Activated CD8-positive, alpha-beta T cell treated with anti-CD3 and anti-CD28 coated beads for 36 hours (primary cell): ENCODE data around the gene NDUFS7. TPM values are rescaled to one million over a fixed set of nuclear protein-coding genes. Genes with fewer than 3 reads are reported as not detected.

Source experiments
- ATAC-seq: fragments of 200-7000 bp; cut with Tn5 transposase; one replicate; pipeline ENCODE4 v1.10.0; 2021; ENCODE audit warnings: mild to moderate bottlenecking, moderate library complexity
- CTCF ChIA-PET: fragments of 350-600 bp; sonication (Branson Sonifier 250); formaldehyde crosslinking; loops from one replicate; lab custom pipeline; 2021; ENCODE audit warnings: antibody characterized with exemption; lab: Charles Lee
- POLR2A ChIA-PET: fragments of 350-600 bp; sonication (Branson Sonifier 250); formaldehyde crosslinking; loops from one replicate; lab custom pipeline; 2021; ENCODE audit warnings: antibody characterized with exemption; lab: Charles Lee
- DNase-seq: peaks from one replicate; pipeline ENCODE4 v3.0.0-alpha.2; 2020
- H3K27ac Mint-ChIP-seq: one replicate; pipeline ENCODE4 v1.8.0; 2021; ENCODE audit warnings: mild to moderate bottlenecking, mixed read lengths
- H3K27me3 Mint-ChIP-seq: one replicate; pipeline ENCODE4 v1.8.0; 2021; ENCODE audit warnings: mixed read lengths
- H3K36me3 Mint-ChIP-seq: one replicate; pipeline ENCODE4 v1.8.0; 2021; ENCODE audit warnings: low read depth, mixed read lengths
- H3K4me1 Mint-ChIP-seq: one replicate; pipeline ENCODE4 v1.8.0; 2021; ENCODE audit warnings: low read depth, mixed read lengths
- H3K4me3 Mint-ChIP-seq: one replicate; pipeline ENCODE4 v1.8.0; 2021; ENCODE audit warnings: mild to moderate bottlenecking, moderate library complexity, mixed read lengths
- H3K9me3 Mint-ChIP-seq: one replicate; pipeline ENCODE4 v1.8.0; 2021; ENCODE audit warnings: mixed read lengths
- intact Hi-C: fragments of 100-400 bp; cut with micrococcal nuclease; formaldehyde crosslinking; loops from one replicate; pipeline ENCODE4 v1.10.0; 2022
- total RNA-seq, 2 experiments: library from RNA; stranded (reverse); gene quantifications; one replicate each; pipeline ENCODE4 v1.2.3, GENCODE V29; 2021
- TF ChIP-seq, protein P1 (sequence below): fragments of 200-600 bp; IDR thresholded peaks from one replicate; pipeline ENCODE4 v1.8.0; 2022; ENCODE audit warnings: antibody characterized with exemption, mild to moderate bottlenecking

The NDUFS7 gene
- total RNA-seq, 2 experiments from 2014 or later = 113 to 120 TPM

DNA sequence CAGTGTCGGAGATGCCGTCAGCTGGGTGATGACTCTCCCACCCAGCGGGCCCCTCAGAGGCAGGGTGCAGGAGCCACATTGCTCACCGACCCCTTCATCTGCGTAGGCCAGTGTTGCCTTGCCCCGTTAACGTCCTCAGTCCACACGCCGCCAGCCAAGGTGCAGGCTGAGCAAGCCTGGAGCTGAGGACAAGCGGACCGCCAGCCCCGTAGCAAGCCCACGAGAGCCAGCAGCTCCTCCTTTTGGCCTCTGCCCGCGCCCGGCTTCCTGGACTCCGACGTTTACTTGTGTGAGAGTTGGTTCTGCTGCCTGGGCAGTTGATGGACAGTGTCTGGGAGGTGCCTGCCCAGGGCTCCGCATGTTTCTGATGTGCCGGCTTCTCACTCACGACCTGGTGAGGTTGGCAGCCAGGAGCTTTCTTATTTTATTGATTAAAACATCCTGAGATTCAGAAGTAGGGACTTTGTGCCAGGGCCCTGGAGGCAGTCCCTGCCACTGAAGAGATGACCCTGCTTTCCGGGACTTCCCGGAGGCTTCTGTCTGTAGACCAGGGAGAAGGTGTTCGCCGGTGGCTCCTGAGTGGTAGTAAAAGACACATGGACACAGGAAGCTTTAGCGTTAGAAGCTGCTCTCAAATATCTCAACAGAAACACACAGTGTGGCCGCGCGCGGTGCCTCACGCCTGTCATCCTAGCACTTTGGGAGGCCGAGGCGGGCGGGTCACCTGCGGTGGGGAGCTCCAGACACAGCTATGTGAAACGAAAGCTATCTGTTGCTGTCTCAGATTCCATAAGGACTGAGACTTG is 29.5 kb downstream of the NDUFS7 start:
- H3K27me3 Mint-ChIP-seq = no peaks in the 10 kb centered on the region
- ChIA-PET POLR2A (interaction anchor here (0.9 to 2.2 kb wide), 11 partner anchors 8 to 53 kb away, joined by 3 to 8 read pairs (median 4); no protein-coding TSS in a partner anchor), CTCF (interaction anchor here (0.7 to 1.2 kb wide), 3 partner anchors 24 to 425 kb away, joined by 3 read pairs; no protein-coding TSS in a partner anchor)
- peak overlapping the region; percentile 55 for H3K27ac Mint-ChIP-seq
- no peak overlapping the region for H3K4me3 Mint-ChIP-seq
- TF ChIP-seq, protein P1, sequence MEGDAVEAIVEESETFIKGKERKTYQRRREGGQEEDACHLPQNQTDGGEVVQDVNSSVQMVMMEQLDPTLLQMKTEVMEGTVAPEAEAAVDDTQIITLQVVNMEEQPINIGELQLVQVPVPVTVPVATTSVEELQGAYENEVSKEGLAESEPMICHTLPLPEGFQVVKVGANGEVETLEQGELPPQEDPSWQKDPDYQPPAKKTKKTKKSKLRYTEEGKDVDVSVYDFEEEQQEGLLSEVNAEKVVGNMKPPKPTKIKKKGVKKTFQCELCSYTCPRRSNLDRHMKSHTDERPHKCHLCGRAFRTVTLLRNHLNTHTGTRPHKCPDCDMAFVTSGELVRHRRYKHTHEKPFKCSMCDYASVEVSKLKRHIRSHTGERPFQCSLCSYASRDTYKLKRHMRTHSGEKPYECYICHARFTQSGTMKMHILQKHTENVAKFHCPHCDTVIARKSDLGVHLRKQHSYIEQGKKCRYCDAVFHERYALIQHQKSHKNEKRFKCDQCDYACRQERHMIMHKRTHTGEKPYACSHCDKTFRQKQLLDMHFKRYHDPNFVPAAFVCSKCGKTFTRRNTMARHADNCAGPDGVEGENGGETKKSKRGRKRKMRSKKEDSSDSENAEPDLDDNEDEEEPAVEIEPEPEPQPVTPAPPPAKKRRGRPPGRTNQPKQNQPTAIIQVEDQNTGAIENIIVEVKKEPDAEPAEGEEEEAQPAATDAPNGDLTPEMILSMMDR = no peak
- ATAC-seq (no peak), DNase-seq (no peak)
- intact Hi-C loops = no loop called here
- peaks cover 81% of the 10 kb centered on the region for H3K4me1 Mint-ChIP-seq
- no peaks in the 10 kb centered on the region for H3K9me3 Mint-ChIP-seq
- peaks cover 42% of the 10 kb centered on the region for H3K36me3 Mint-ChIP-seq

DNA sequence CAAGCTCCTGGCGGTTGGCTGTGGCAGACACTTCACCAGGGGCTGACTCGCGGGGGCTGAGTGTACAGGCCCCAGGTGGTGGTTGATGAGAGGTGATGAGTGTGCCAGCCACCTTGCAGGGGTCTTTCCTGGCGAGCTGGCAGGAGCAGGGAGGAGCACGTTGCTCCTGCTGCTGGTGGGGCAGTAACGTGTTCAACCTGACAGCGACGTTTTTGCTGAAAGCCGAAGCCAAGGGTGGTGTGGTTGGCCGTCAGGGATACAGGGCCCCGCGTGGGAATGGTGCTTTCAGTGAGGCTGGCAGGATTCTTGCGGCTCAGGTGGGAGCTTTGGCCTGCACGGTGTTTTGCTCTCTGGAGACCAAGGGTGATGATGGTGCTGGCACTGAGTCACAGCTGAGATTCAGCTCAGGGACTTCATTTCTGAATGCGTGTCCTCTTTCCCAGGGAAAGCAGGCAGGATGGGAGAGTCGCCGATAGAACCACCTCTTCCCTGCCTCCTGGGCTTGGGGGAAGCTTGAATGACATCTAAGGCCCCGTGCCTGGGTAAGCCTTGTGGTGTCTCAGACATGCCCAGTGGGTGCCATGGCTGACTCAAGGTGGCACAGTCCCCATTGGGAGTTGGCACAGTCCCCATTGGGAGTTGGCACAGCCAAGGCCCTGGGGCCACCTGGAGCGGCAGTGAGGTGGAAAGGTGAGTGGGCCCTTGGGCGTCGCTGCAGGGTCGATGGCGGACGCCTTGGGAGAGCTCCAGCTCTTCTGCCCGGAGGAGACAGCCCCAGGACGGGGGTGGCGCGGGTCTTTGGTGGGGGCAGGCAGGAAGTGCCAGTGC is 32.5 kb downstream of the NDUFS7 start:
- Mint-ChIP-seq H3K27me3 (no peaks in the 10 kb centered on the region), H3K27ac (peak overlapping the region; percentile 72), H3K36me3 (peaks cover 40% of the 10 kb centered on the region), H3K4me1 (peaks cover 58% of the 10 kb centered on the region), H3K9me3 (no peaks in the 10 kb centered on the region), H3K4me3 (no peak overlapping the region)
- CTCF ChIA-PET = interaction anchor here (0.6 to 1.4 kb wide), 2 partner anchors 143 to 172 kb away, joined by 3 to 4 read pairs; no protein-coding TSS in a partner anchor
- no peak for DNase-seq
- intact Hi-C loops = no loop called here
- POLR2A ChIA-PET = interaction anchor here (0.7 to 1.5 kb wide), 8 partner anchors 13 to 609 kb away, joined by 3 to 6 read pairs (median 3); partner anchors contain the start of gene RPS15
- no peak for ATAC-seq
- TF ChIP-seq, protein P1 = no peak

DNA sequence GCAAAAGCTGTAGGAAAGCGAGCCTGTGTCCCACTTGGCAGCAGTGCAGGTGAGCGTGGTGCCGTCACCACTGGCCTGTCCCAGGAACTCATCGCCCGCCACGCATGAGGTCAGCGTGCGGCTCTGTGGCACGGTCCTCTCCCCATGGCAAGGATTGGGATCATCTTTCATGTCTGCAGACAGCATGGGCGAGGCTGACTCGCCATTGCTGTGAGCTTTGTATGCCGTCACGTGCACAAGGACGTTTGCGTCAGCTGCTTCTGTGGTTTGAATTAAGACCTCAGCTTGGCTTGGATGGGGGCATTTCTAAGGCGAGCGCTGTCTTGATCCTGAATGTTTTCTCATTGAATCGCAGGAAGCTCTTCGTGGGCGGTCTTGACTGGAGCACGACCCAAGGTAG is 33.4 kb downstream of the NDUFS7 start:
- peak overlapping the region; percentile 30 for H3K27ac Mint-ChIP-seq
- TF ChIP-seq, protein P1 = no peak
- POLR2A ChIA-PET = interaction anchor here (1.2 to 1.5 kb wide), 3 partner anchors 20 to 610 kb away, joined by 3 to 6 read pairs (median 3); partner anchors contain the start of gene RPS15
- H3K4me1 Mint-ChIP-seq = peaks cover 49% of the 10 kb centered on the region
- CTCF ChIA-PET = no interaction called here
- DNase-seq (no peak), ATAC-seq (no peak)
- H3K9me3 Mint-ChIP-seq = no peaks in the 10 kb centered on the region
- no peaks in the 10 kb centered on the region for H3K27me3 Mint-ChIP-seq
- H3K4me3 Mint-ChIP-seq = no peak overlapping the region
- intact Hi-C loops = no loop called here
- peaks cover 38% of the 10 kb centered on the region for H3K36me3 Mint-ChIP-seq

DNA sequence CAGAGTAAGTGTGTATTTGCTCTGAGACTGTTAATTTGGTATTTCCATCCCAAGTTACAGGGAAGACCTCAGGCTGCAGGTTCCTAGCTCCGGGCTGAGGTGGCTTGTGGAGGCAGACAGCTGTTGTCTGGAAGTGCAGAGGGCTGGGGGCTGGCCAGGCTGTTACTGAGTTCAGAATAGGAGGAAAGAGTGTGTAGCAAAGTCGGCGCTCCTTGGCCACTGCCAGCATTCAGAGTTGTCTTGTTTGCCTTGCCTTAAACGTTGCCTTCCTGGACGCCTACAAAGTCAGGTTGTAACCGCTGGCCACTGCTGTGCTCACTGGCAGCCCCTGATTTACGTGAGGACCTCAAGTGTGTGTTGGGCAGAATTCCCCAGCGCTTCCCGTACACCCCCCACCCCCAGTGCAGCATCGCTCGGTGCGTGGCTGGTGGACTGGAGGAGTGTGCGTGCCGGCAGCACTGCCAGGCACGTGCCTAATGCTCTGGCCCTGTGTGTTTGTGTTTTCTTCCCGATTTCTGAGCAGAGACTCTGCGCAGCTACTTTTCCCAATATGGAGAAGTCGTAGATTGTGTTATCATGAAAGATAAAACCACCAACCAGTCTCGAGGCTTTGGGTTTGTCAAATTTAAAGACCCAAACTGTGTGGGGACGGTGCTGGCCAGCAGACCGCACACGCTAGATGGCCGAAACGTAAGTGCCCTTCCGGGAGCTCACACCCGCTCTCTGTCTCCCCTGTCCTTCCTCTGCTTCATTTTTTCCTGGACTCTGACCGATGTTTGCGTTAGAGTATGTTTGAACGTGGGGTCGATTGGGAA is 34.2 kb downstream of the NDUFS7 start:
- CTCF ChIA-PET = no interaction called here
- Mint-ChIP-seq H3K4me1 (peaks cover 44% of the 10 kb centered on the region), H3K27me3 (no peaks in the 10 kb centered on the region), H3K9me3 (no peaks in the 10 kb centered on the region), H3K4me3 (no peak overlapping the region), H3K27ac (peak overlapping the region; percentile 30), H3K36me3 (peaks cover 41% of the 10 kb centered on the region)
- TF ChIP-seq, protein P1 = no peak
- ATAC-seq (no peak), DNase-seq (no peak)
- intact Hi-C loops = no loop called here
- POLR2A ChIA-PET = interaction anchor here (1.2 to 1.5 kb wide), 3 partner anchors 20 to 611 kb away, joined by 3 to 6 read pairs (median 3); partner anchors contain the start of gene RPS15
